ENCODE data around the gene STAMBP.

GRCh38 chr2:73897934-73898333 is 69.2 kb downstream of the STAMBP start:
- TF ChIP-seq CTCF (IDR thresholded peaks at IDR 0.05; ENCODE audit: low read depth, low read length): no peak
- no peak for TF ChIP-seq POLR2A (IDR thresholded peaks at IDR 0.05; ENCODE audit: extremely low read depth, insufficient read length)
- TF ChIP-seq MAX (IDR thresholded peaks at IDR 0.05; ENCODE audit: low read depth, low read length): no peak

Measured in NB4 (cell line).